H9 (cell line): ENCODE data around the gene KIF6. TPM values are rescaled to one million over a fixed set of nuclear protein-coding genes. Genes with fewer than 3 reads are reported as not detected.

Experiments used
- DNase-seq: peaks from one replicate; pipeline ENCODE4 v3.0.0-alpha.2; 2017
- H2AFZ ChIP-seq: one replicate; pipeline ENCODE4 v1.6.1; 2013; ENCODE audit warnings: mild to moderate bottlenecking, low read length, control low read depth, moderate library complexity
- H2AK5ac ChIP-seq: 2 replicates; pipeline ENCODE4 v1.6.1; 2013; ENCODE audit warnings: low read length, control low read depth, mixed read lengths; ENCODE audit not compliant: insufficient read length
- H2BK120ac ChIP-seq: one replicate; pipeline ENCODE4 v1.6.1; 2013; ENCODE audit warnings: low read depth, mild to moderate bottlenecking, low read length, control low read depth, inconsistent platforms; ENCODE audit not compliant: poor library complexity, severe bottlenecking
- H2BK12ac ChIP-seq: 2 replicates; pipeline ENCODE4 v1.6.1; 2013; ENCODE audit warnings: low read length, control low read depth, mixed read lengths, low read depth; ENCODE audit not compliant: insufficient read length
- H2BK15ac ChIP-seq: 2 replicates; pipeline ENCODE4 v1.6.1; 2013; ENCODE audit warnings: low read depth, low read length, control low read depth
- H2BK20ac ChIP-seq: one replicate; pipeline ENCODE4 v1.6.1; 2013; ENCODE audit warnings: low read depth, mild to moderate bottlenecking, low read length, control low read depth, inconsistent platforms; ENCODE audit not compliant: poor library complexity, severe bottlenecking
- H2BK5ac ChIP-seq: 2 replicates; pipeline ENCODE4 v1.6.1; 2013; ENCODE audit warnings: low read length, control low read depth, mixed read lengths; ENCODE audit not compliant: insufficient read length
- H3K14ac ChIP-seq: 2 replicates; pipeline ENCODE4 v1.6.1; 2013; ENCODE audit warnings: low read length, control low read depth; ENCODE audit not compliant: insufficient read depth
- H3K18ac ChIP-seq: 2 replicates; pipeline ENCODE4 v1.6.1; 2013; ENCODE audit warnings: low read depth, mild to moderate bottlenecking, mixed read lengths, low read length, control low read depth; ENCODE audit not compliant: insufficient read length
- H3K23ac ChIP-seq: 2 replicates; pipeline ENCODE4 v1.6.1; 2013; ENCODE audit warnings: low read length, control low read depth, mixed read lengths, low read depth; ENCODE audit not compliant: insufficient read length
- H3K23me2 ChIP-seq: 2 replicates; pipeline ENCODE4 v1.6.1; 2013; ENCODE audit warnings: low read depth, mild to moderate bottlenecking, mixed read lengths, low read length, control low read depth; ENCODE audit not compliant: insufficient read length, poor library complexity, severe bottlenecking
- H3K27ac ChIP-seq: 2 replicates; pipeline ENCODE4 v1.5.1; 2013; ENCODE audit warnings: low read length, control low read depth, mixed read lengths, low read depth; ENCODE audit not compliant: insufficient read length
- H3K27me3 ChIP-seq: 2 replicates; pipeline ENCODE4 v1.6.1; 2013; ENCODE audit warnings: low read length, control low read depth, inconsistent platforms; ENCODE audit not compliant: insufficient read depth
- H3K4ac ChIP-seq: 2 replicates; pipeline ENCODE4 v1.6.1; 2013; ENCODE audit warnings: low read depth, mild to moderate bottlenecking, control low read depth, inconsistent platforms, low read length, moderate library complexity
- H3K4me1 ChIP-seq: 2 replicates; pipeline ENCODE4 v1.6.1; 2013; ENCODE audit warnings: low read length, control low read depth, inconsistent platforms; ENCODE audit not compliant: insufficient read depth
- H3K4me2 ChIP-seq: 2 replicates; pipeline ENCODE4 v1.6.1; 2013; ENCODE audit warnings: low read length, control low read depth, mixed read lengths; ENCODE audit not compliant: insufficient read length, insufficient read depth
- H3K56ac ChIP-seq: 2 replicates; pipeline ENCODE4 v1.6.1; 2013; ENCODE audit warnings: low read depth, mild to moderate bottlenecking, mixed read lengths, low read length, control low read depth; ENCODE audit not compliant: insufficient read length
- H3K79me1 ChIP-seq: 2 replicates; pipeline ENCODE4 v1.6.1; 2013; ENCODE audit warnings: low read depth, mild to moderate bottlenecking, moderate library complexity, low read length, control low read depth, inconsistent platforms; ENCODE audit not compliant: insufficient read depth, poor library complexity, severe bottlenecking
- H3K79me2 ChIP-seq: 2 replicates; pipeline ENCODE4 v1.6.1; 2013; ENCODE audit warnings: low read length, control low read depth, inconsistent platforms; ENCODE audit not compliant: insufficient read depth
- H3K9ac ChIP-seq: 2 replicates; pipeline ENCODE4 v1.6.1; 2013; ENCODE audit warnings: low read length, control low read depth, mixed read lengths; ENCODE audit not compliant: insufficient read length; ENCODE audit errors: extremely low read depth
- H3K9me3 ChIP-seq: one replicate; pipeline ENCODE4 v1.6.1; 2013; ENCODE audit warnings: low read depth, low read length, inconsistent platforms; ENCODE audit not compliant: control insufficient read depth
- H3T11ph ChIP-seq: one replicate; pipeline ENCODE4 v1.6.1; 2013; ENCODE audit warnings: mild to moderate bottlenecking, low read length, control low read depth, inconsistent platforms
- H4K20me1 ChIP-seq: one replicate; pipeline ENCODE4 v1.6.1; 2013; ENCODE audit not compliant: control insufficient read depth, insufficient read length, insufficient read depth
- H4K5ac ChIP-seq: 2 replicates; pipeline ENCODE4 v1.6.1; 2013; ENCODE audit warnings: low read depth, mild to moderate bottlenecking, mixed read lengths, low read length, control low read depth; ENCODE audit not compliant: insufficient read length
- H4K8ac ChIP-seq: replicated peaks from 2 replicates; pipeline ENCODE4 v1.6.1; 2013; ENCODE audit warnings: low read length, control low read depth, mixed read lengths, low read depth; ENCODE audit not compliant: insufficient read length
- H4K91ac ChIP-seq: 2 replicates; pipeline ENCODE4 v1.6.1; 2013; ENCODE audit warnings: low read depth, mild to moderate bottlenecking, moderate library complexity, mixed read lengths, low read length, control low read depth; ENCODE audit not compliant: insufficient read length
- H3K27ac Mint-ChIP-seq, 3 experiments: 2 replicates in 2 of 3; 3 replicates in 1 of 3; pipeline ENCODE4 v1.8.0; 2020 to 2021; ENCODE audit warnings: mixed read lengths in 3 of 3, mild to moderate bottlenecking in 1 of 3, moderate library complexity in 1 of 3
- H3K27me3 Mint-ChIP-seq: 2 replicates; pipeline ENCODE4 v1.8.0; 2021; ENCODE audit warnings: low read depth, mild to moderate bottlenecking, moderate library complexity, mixed read lengths
- H3K36me3 Mint-ChIP-seq, 3 experiments: 2 replicates in 2 of 3; 3 replicates in 1 of 3; pipeline ENCODE4 v1.8.0; 2020 to 2021; ENCODE audit warnings: low read depth in 3 of 3, mixed read lengths in 3 of 3; ENCODE audit not compliant: insufficient read depth in 1 of 3
- H3K4me1 Mint-ChIP-seq, 2 experiments: 2 replicates each; pipeline ENCODE4 v1.8.0; 2020; ENCODE audit warnings: mixed read lengths in 2 of 2
- H3K4me3 Mint-ChIP-seq, 2 experiments: 2 replicates in 1 of 2; 3 replicates in 1 of 2; pipeline ENCODE4 v1.8.0; 2020 to 2021; ENCODE audit warnings: mild to moderate bottlenecking in 2 of 2, mixed read lengths in 2 of 2, moderate library complexity in 1 of 2
- H3K9me3 Mint-ChIP-seq, 2 experiments: 2 replicates in 1 of 2; 3 replicates in 1 of 2; pipeline ENCODE4 v1.8.0; 2020; ENCODE audit warnings: mild to moderate bottlenecking in 2 of 2, mixed read lengths in 2 of 2, moderate library complexity in 1 of 2
- CTCF ChIP-seq: fragments of 200-600 bp; sonication (generic); conservative IDR thresholded peaks from 3 replicates; pipeline ENCODE4 v1.8.0; 2021; ENCODE audit warnings: antibody characterized with exemption, mild to moderate bottlenecking
- WGBS: extraction: QIAGEN DNeasy Blood & Tissue Kit; methylation state at CpG from one replicate; pipeline ENCODE4 v1.1.7; 2013; ENCODE audit warnings: missing lambda C conversion rate, low lambda C conversion rate, mixed read lengths; ENCODE audit not compliant: insufficient read length; ENCODE audit errors: extremely low coverage; 5-methylcytosine and 5-hydroxymethylcytosine counted together
- total RNA-seq: library from RNA; stranded (reverse); gene quantifications from 2 replicates; pipeline ENCODE4 v1.2.1, GENCODE V29; 2021

The KIF6 gene
- total RNA-seq, 1 experiment from 2014 or later: 0.63 TPM

GRCh38 chr6:39440039-39440426 is 285.2 kb downstream of the KIF6 start:
- no peaks in the 10 kb centered on the region for H3K79me1 ChIP-seq
- no peak for TF ChIP-seq CTCF
- H4K8ac ChIP-seq: no peak overlapping the region
- no peak overlapping the region for H2BK12ac ChIP-seq
- no peaks in the 10 kb centered on the region for H3K4me1 ChIP-seq
- H4K20me1 ChIP-seq: no peaks in the 10 kb centered on the region
- no peak overlapping the region for H2BK5ac ChIP-seq
- H3K9ac ChIP-seq: no peak overlapping the region
- Mint-ChIP-seq H3K27me3 (peaks cover 3% of the 10 kb centered on the region), H3K9me3 (peaks cover 5 to 14% of the 10 kb centered on the region in 2 experiments; a peak in 4 of 5 replicates), H3K4me1 (peaks cover 2 to 6% of the 10 kb centered on the region in 2 experiments), H3K27ac (no peak overlapping the region), H3K36me3 (no peaks in the 10 kb centered on the region; a peak in 2 of 7 replicates), H3K4me3 (no peak overlapping the region)
- no peaks in the 10 kb centered on the region for H3K9me3 ChIP-seq
- no peak for DNase-seq
- no peak overlapping the region for H3K4me2 ChIP-seq
- H3K23ac ChIP-seq: no peak overlapping the region
- no peak overlapping the region for H2AK5ac ChIP-seq
- no peak overlapping the region for H3K56ac ChIP-seq
- H3T11ph ChIP-seq: no peak overlapping the region
- no peak overlapping the region for H2BK120ac ChIP-seq
- H3K79me2 ChIP-seq: no peaks in the 10 kb centered on the region
- H2BK20ac ChIP-seq: no peak overlapping the region
- no peak overlapping the region for H3K18ac ChIP-seq
- H2BK15ac ChIP-seq: no peak overlapping the region
- no peak overlapping the region for H3K4ac ChIP-seq
- H3K23me2 ChIP-seq: no peaks in the 10 kb centered on the region
- H4K91ac ChIP-seq: no peak overlapping the region
- H2AFZ ChIP-seq: no peak overlapping the region
- no peaks in the 10 kb centered on the region for H3K27me3 ChIP-seq
- no peak overlapping the region for H4K5ac ChIP-seq
- H3K27ac ChIP-seq: no peak overlapping the region
- no CpG with 5 or more reads among the region's 7 CpGs for WGBS
- H3K14ac ChIP-seq: no peak overlapping the region
